ENCODE measurements around the gene ANK2.

ANK2 gene

DNA sequence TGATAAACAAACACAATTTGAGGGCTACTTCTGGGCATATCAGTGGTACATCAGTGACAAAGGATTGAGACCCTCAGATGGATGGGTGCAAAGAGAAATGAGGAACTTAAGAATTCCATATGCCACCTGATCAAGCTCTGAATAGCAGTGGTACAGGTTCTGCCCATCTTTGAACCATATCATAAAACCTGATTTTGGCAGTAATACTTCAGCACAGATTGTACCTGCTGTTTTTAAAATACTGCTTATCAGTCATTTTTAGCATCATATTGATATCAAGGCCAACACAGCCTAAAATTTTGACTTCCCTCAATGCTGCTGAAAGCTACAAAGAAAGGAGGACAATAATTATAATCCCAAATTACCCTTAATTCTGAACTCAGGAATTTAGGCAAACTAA lies 41.5 kb downstream of the ANK2 start:
- in situ Hi-C loops (cut with MboI; ENCODE audit: low sequenced_read_pairs) = no loop called here

DNA sequence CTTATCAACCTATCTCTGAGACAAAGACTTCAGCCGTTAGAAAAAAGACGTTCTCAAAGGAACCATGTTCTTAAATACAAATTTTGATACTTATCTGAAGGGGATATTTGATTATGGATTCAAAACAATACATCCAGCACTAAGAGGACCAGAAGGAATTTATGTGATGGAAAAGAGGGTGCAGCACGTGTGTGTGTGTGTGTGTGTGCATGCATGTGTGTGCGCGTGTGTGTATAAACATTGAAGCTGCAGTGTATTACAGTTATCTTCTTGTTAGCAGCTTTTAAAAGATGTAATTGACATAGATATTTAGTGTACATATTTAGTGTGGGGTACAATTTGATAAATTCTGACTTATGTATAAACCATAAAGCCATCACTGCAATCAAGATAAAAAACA lies 44.9 kb downstream of the ANK2 start:
- in situ Hi-C loops (cut with MboI; ENCODE audit: low sequenced_read_pairs) = no loop called here

DNA sequence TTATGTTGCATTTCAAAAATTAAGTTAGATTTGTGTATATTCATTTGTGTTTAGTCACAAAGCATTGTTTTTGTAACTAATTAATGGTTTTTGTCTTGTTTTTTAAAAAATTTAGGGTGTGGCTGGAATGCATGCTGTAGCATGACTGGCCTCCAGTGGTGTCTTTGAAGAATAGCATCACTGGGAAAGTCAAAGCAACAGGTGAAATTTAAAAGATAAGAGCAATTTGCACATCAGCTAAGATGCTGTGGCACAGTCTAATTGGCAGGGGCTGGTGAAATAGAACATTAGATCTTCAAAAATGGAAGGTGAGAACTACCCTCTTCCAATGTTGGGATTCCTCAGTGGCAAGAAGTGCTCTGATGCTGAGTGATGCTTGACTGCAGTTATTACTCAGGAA lies 45.3 kb downstream of the ANK2 start:
- in situ Hi-C loops (cut with MboI; ENCODE audit: low sequenced_read_pairs) = no loop called here

DNA sequence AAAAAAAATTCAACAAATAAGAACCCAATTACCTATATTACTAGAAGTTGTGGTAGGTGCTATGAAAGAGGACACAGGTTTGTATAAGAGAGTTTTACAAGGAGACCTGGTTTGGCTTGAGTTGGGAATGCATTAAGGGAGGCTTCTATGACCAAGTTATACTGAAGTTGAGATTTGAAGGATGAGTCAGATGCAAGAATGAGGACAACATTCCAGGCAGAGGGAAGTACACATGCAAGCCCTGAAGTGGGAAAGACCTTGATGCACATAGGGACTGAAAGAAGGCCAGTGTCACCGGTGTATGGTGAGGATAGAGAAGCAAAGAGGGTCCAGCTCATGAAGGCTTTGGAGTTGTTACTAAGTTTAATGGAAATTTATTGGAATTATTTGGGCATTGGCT lies 52.2 kb downstream of the ANK2 start:
- in situ Hi-C loops (cut with MboI; ENCODE audit: low sequenced_read_pairs) = no loop called here

DNA sequence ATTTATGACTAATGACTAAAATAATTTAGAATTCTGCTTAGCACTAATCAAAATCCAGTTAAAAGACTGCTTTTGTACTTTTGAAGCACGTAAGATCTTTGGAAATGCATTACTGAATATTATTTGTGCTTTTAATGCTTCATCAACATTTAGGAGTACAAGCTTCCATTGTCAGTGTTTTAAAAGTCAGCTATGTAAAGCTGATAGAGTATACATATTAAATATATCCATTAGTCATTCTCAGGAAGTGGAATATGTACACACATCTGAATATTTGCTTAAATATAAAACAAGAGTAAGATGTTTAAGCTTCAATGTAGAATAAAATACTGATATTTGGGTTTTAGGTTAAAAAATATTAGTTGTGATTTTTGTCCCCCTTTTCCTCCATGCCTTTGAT lies 54.1 kb downstream of the ANK2 start:
- in situ Hi-C loops (cut with MboI; ENCODE audit: low sequenced_read_pairs) = no loop called here

DNA sequence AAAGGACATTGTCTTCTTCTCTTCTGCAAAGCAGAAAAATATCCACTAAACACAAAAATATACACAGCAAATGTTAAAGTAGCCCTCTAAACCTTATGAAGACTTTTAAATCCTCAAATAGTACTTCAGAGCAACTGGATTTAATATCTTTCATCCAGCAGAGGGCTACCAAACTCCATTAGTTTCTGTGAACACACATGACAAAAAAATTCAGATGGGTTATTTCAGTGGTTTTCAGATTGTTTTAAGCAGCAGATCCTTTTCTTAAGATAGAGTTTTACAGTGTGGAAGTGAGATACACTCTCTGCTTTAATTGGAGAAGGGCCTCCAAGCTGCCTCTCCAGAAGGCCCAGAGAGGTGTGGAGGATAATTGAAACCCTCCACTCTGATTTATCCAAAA lies 56.7 kb downstream of the ANK2 start:
- in situ Hi-C loops (cut with MboI; ENCODE audit: low sequenced_read_pairs) = no loop called here

DNA sequence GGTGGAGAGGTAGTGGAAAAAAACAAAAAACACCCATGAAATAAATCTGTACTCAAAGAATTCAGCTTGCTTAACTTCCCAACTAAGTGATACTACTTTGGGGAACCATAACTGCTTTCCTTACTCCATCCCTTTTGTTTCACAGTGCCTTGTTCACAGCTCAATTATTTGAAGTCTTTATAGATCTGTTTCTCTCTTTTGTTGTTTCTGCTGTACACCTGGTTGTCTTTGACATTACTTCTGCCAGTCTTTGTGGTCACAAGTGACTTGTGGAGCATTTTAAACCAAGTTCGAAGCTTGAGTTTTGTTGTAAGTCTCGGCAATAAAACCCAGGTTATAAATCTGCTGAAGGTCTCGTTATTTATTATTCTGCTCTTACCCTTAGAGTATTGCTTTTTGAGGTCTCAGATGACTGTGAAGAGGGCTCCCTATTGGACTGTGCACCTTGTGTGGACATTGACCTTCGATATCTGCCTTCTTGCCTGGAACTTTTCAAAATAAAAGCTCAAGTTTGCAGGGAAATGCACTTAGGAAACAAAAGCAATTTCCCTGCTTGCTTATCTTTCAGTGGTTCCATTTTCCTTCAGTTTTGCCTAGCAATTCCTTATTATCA lies 59.8 kb downstream of the ANK2 start:
- in situ Hi-C loops (cut with MboI; ENCODE audit: low sequenced_read_pairs) = no loop called here

DNA sequence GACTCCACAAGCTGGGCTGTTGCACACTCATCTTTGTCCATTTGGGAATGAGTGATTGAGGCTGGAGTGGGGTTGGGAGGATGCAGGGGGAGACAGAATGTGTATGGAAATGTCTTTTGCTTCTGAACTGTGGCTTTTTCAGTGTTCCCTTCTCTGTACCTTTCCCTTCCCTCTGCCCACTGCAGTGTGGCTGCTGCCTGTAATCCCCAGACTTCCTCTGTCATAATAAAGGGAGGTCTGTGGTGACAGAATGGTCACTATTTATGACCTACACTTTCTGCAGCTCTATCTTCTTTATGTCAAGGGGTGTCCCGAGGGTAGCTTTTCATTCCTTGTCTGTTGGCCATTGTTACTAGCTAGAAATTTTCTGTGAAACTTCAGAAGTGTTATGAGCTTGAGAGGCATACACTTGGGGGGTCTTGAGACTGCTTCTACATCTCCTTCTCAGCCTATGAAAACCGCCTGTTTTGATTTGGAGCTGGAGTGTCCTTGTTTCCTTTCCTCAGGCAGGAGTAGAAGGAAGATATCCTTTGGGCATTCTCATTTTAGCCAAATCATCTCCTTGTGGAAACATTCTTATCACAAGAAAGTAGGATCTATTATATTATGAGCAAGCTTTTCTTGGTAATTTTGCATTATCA lies 63.0 kb downstream of the ANK2 start:
- in situ Hi-C loops (cut with MboI; ENCODE audit: low sequenced_read_pairs) = no loop called here

DNA sequence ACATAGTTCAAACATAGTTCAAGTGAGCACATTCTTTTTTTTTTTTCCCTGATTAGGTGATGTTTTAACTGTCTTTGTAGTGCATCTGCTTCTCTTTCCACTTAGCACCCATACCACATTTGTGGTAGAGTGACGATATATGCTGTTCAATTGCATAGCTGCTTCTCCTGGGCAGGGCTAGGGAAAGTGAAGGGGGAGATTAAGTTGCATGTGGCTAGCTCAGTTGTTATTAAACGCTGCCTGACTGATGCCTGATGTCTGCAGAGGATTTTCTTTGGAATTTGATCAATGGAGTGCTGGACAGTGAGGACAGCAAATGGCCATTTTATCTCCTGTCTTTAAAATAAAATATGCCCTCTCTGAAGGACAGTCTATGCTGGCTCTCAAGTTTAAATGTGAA lies 63.7 kb downstream of the ANK2 start:
- in situ Hi-C loops (cut with MboI; ENCODE audit: low sequenced_read_pairs) = no loop called here

DNA sequence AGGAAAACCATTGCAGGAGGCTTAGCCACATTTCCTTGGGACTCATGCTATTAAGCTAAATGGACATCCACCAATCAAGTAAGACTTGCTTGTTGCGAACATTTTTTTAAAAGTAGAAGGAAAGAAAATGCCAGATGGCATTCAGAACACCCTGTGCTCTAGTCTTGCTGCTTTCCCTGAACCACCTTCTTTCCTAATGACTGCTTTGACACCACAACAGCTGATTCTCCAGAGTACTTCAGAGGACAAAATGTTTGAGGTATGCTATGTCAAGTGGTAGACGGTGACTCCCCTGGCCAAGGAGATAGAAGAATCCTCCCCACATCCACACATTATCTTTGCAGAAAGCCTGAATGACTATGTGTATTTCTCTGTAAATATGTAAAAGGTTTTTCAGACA lies 65.4 kb downstream of the ANK2 start:
- in situ Hi-C loops (cut with MboI; ENCODE audit: low sequenced_read_pairs) = no loop called here

DNA sequence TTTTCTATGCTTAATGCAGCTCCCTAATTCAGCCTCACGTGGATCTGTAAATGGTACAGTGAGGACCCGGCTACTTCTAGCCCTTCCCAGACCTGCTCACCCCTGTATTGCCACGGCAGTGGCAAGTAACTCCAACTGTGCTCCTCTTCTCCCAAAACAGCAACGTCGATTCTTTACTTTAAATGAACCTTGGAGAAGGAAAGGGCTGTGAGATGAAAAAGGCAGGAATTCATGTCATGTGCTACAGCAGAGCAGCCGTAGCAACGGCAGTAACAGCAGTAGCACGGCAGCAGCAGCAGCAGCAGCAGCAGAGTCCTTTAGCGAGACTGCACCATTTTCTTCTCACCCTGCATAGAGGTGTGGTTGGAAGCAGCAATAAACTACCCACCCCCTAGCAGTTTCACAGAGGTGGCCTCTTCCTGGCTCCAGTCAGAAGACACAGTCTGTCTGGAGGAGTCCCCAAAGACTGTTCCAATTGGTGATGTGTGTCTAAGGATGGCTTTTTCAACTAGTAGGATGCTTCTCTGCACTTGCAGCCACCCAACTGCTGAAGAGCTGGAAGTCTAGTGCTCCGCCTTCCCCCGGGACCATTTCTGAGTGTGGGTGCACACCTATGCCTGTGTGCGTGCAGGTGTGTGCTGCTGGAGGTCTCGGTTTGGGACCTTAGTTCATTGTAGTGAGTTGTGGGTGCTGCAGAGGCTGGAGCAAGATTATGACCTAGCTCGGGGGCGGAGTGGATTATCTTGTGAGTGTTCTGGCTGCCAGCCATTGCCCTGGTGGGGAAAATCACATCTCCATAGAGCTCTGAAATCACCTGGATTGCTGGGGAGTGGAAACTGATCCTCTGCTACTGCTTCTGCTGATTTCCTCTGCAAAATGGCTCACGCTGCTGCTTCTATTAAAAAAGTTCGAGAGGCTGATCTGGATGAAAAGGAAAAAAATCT lies 67.2 kb downstream of the ANK2 start:
- in situ Hi-C loops (cut with MboI; ENCODE audit: low sequenced_read_pairs) = no loop called here

DNA sequence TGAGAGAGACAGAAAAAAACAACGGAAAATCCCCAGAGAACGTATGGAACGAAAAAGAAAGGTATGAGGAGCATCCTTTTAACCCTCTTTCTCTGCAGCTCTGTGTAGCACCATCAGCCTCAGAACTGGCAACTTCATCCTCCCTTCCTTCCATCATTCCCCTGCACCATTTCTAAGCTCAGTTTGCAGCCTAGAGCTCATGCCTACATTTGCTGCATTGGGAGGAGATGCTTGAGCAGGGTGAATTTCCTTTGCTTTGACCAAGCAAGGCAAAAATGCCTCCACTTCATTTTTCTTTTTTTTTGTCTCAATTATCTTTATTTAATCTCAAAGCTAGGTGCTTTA lies 67.9 kb downstream of the ANK2 start:
- in situ Hi-C loops (cut with MboI; ENCODE audit: low sequenced_read_pairs) = no loop called here

DNA sequence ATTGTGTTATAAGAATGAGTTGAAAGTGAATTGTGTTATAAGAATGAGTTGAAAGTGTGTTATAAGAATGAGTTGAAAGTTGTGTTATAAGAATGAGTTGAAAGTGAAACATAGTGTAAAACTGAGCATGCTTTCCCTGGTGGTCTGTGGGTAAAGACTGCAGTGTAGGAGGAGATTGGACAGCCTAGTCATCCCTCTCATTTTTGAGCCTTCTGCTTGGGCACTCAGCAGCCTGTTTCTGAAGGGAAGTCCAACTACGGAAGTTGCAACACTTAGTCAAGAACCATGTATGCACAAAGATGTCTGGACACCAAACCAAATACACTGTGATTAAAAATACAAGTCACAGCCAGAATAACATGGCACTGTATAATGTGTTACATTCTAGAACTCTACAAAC lies 72.6 kb downstream of the ANK2 start:
- in situ Hi-C loops (cut with MboI; ENCODE audit: low sequenced_read_pairs) = no loop called here

DNA sequence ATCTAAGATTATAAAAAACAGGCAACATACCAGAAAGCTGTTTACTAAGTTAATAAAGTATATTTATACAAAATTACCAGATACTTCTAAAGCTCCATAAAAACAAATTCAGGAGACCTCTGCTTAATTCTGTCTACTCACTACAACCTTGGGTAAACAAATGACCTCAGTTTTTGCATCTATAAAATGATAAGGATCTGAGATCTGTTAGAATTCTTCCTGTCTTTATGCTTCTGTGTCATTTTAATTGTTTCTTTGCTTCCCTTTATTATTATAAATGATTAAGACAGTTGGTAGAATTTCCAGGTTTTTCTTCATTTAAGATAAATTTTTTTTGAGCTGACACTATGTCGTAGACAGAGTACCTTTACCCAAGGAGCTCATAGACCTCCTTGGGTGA lies 76.0 kb downstream of the ANK2 start:
- in situ Hi-C loops (cut with MboI; ENCODE audit: low sequenced_read_pairs) = no loop called here

DNA sequence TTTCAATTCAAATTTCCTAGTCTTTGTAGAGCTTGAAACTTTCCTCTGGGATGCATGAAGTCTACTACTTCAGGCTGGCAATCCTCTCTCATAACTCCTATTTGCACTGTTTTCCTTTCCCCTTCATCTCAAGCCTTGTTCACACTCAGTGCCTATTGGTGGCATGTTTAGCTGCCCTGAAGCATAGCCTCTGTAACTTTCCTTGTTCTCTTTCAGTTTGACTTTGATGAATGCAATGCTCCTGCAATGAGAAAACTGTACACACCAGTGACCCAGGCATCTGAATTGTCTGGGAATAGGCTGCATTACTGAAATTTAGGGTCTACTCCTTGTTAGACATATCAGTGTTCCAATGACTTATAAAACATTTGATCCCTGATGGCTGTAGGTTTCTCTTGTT lies 81.7 kb downstream of the ANK2 start:
- in situ Hi-C loops (cut with MboI; ENCODE audit: low sequenced_read_pairs) = no loop called here

DNA sequence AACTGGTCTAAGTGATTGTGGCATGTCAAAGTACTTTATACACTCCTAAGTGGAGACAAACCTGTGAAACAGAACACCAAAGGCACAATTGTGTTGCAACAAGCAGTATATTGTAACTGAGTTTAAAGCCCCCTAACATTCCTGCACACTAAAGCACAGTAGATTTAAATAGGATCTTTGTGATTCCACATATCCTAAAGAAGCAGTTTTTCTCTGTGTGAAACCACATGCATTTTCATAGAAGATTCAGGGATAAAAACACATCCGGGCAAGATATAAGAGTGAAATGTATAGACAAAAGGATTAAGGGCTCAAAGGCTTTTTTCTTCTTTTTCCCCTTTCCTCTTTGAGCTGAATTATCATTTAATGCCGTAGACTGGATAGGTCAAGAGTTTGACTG lies 82.2 kb downstream of the ANK2 start:
- in situ Hi-C loops (cut with MboI; ENCODE audit: low sequenced_read_pairs) = no loop called here

DNA sequence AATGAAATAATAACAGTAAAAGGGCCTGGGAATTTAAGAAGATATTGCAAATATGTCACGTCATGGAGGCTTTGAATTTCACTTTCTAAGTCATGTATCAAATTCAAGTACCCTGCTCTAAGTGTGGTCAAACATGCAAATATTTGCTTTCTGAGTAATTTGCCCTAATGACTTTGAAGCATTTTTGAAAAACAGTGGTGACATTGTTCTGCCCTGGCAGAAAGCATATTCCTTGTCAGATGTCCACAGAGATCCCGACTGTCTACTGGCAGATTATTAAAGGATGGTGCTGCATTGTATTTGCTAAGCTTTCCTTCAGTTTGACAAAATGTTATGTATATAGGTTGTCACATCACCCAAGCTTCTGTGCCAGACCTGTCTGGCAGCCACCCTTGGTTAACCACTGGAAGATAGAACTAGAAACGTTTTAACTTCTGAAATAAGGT lies 92.5 kb downstream of the ANK2 start:
- in situ Hi-C loops (cut with MboI; ENCODE audit: low sequenced_read_pairs) = no loop called here

DNA sequence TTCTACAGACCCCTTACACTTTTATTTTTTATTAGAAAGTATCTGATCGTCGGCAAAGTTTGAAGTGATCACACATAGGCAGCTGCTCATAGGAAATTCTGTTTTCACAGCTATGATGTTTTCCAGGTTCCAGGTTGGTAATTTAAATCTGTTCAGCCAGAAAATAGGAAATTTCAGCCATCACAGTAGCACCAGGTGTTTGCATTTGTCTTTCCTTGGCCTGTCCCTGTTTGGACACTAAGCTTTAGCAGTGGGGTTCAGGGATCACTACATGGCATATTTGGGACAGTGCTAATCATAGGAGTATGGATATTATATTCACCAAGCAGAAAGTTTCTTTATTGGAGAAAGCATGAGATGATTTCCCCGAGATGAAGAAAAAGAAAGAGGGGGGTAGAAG lies 92.9 kb downstream of the ANK2 start:
- in situ Hi-C loops (cut with MboI; ENCODE audit: low sequenced_read_pairs) = no loop called here

DNA sequence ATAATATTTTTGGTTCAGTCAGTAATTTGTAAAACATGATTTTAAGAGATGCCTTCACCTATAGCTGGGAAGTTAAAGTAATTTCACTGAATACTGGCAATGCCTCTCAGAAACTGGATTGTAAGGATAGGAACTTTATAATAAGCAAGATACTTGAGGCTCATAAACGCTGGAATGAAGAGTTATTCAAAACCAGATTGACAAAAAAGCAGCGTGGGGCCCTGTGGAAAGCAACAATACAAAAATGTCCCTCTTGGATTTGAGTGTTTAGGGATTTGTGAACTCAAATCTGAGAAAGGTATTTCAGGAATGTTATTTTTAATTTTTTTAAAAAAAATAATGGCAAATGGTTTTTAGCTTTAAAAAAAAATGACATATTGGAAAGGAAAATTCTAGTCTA lies 94.6 kb downstream of the ANK2 start:
- in situ Hi-C loops (cut with MboI; ENCODE audit: low sequenced_read_pairs) = no loop called here

DNA sequence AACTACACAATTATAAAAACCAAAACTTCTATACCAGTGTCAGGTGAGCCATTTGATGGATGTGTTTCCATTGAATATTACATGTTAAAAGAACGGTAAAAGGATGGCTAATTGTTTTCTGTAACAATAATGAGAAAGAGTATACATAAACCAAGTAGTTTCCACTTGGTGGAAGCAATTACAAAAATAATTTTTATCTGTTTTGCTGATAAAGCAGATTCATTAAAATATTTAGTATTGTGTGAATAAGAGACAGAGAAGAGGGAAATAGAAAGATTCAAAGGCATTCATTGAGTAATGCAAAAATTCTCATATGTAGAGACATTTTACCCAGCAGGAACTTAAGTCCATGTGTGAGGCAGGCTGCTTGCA lies 95.7 kb downstream of the ANK2 start:
- in situ Hi-C loops (cut with MboI; ENCODE audit: low sequenced_read_pairs) = no loop called here

DNA sequence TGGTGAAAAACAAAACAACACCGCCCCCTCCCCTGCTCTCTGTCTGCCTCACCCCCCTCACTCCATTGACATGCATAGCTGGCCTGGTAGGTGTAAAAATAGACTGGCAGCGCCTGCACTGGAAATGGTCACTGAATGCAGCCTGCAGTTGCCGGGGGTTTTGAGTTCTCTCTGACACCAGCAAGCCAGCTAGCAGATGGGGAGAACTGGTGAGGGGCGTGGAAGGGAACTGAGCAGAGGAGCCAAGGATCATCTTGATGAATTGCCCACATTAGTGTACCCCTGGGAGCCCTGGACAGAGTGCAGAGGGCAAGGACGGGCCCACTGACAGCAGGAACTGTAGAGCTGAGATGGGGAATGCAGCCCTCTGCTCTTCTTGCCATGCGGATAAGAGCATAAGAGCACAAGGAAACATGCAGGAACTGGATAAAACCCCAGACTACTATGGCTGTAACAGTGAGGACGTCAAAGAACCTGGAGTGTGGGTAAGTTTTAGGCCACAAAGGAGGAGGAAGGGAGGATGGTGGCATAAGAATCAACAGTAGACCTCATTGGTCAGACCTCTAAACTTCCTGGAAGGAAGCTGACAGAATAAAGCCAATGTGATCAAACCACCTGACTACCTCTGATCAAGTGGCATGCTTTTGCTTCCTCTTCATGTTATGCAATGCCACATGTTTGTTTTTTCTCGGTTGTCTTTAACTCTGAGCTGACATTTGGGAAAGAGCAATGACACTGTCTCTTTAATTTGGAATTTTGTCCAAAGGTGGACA lies 96.3 kb downstream of the ANK2 start:
- in situ Hi-C loops (cut with MboI; ENCODE audit: low sequenced_read_pairs) = no loop called here

Data from HL-60/S4 treated with retinoic acid at 250 ng/mL for 4 days and 3 days (cell line).